ENCODE results near the gene KIF16B.

GRCh38 chr20:16244892-16245291 is 328.4 kb downstream of the KIF16B start:
- TF ChIP-seq CTCF (conservative IDR thresholded peaks at IDR 0.05; ENCODE audit: low read depth in 2 of 2) (no peak), EZH2phosphoT487 (IDR thresholded peaks at IDR 0.05; ENCODE audit: unreplicated experiment) (no peak), EZH2 (IDR thresholded peaks at IDR 0.05; ENCODE audit: low read depth, unreplicated experiment) (no peak)

Data from GM23338 (cell line).